Occipital lobe (tissue), 1 donor: ENCODE measurements around the gene TOB1. TPM values are rescaled to one million over a fixed set of nuclear protein-coding genes. Genes with fewer than 3 reads are reported as not detected.

Experiments
- total RNA-seq: library from RNA; depleted of rRNA; stranded (reverse); fragments of >200 nt; gene quantifications from one replicate; pipeline ENCODE4 v1.2.3, GENCODE V29; 2014

The TOB1 gene
- total RNA-seq, 1 donor from 2014 or later, result 15.0 TPM

Other genes with a start within 250 kb of the TOB1 start
- 0.16 TPM for gene ABCC3, start 231.5 kb downstream of the TOB1 start, total RNA-seq
- gene ANKRD40, start 158.4 kb downstream of the TOB1 start, total RNA-seq, result 31.4 TPM
- gene LUC7L3, start 146.8 kb downstream of the TOB1 start, total RNA-seq, result 141 TPM
- not detected for gene ANKRD40CL, start 98.8 kb downstream of the TOB1 start, total RNA-seq
- gene WFIKKN2, start 30.8 kb downstream of the TOB1 start, total RNA-seq, result 3.7 TPM